CD4-positive, alpha-beta T cell (primary cell): ENCODE results near the gene OVOL3. TPM values are rescaled to one million over a fixed set of nuclear protein-coding genes. Genes with fewer than 3 reads are reported as not detected.
A peak's percentile ranks its signal among the peaks of the same experiment; 100 is the strongest.

ENCODE experiments used
- ATAC-seq: fragments of 200-7000 bp; cut with Tn5 transposase; one replicate; pipeline ENCODE4 v1.10.0; 2022; ENCODE audit warnings: mild to moderate bottlenecking; ENCODE audit not compliant: poor library complexity
- CTCF ChIA-PET: fragments of 350-600 bp; sonication (Branson Sonifier 250); formaldehyde crosslinking; loops from one replicate; lab custom pipeline; 2021; ENCODE audit warnings: antibody characterized with exemption, inconsistent platforms; lab: Charles Lee
- POLR2A ChIA-PET: fragments of 350-600 bp; sonication (Branson Sonifier 250); formaldehyde crosslinking; loops from one replicate; lab custom pipeline; 2021; ENCODE audit warnings: antibody characterized with exemption, inconsistent platforms; lab: Charles Lee
- DNase-seq, 14 experiments: peaks; one replicate each; pipeline ENCODE4 v3.0.0-alpha.2; 2013 to 2020; ENCODE audit warnings: mixed read lengths in 2 of 14
- H3K27ac ChIP-seq, 2 donors: one replicate each; pipeline versions ENCODE4 v1.5.1 to v1.7.0; 2013; ENCODE audit warnings: low read length in 2 of 2, low read depth in 1 of 2, mild to moderate bottlenecking in 1 of 2
- H3K27me3 ChIP-seq, 2 experiments: 1 replicate in 1 of 2; 2 replicates in 1 of 2; pipeline versions ENCODE4 v1.6.1 to v1.7.0; 2013; ENCODE audit warnings: low read length in 2 of 2, control low read depth in 1 of 2, mild to moderate bottlenecking in 1 of 2, moderate library complexity in 1 of 2; ENCODE audit not compliant: insufficient read depth in 2 of 2, control insufficient read depth in 1 of 2
- H3K36me3 ChIP-seq: one replicate; pipeline ENCODE4 v1.6.1; 2013; ENCODE audit warnings: low read length, control low read depth; ENCODE audit not compliant: insufficient read depth
- H3K4me1 ChIP-seq: one replicate; pipeline ENCODE4 v1.6.1; 2013; ENCODE audit warnings: low read length, control low read depth; ENCODE audit not compliant: insufficient read depth
- H3K4me3 ChIP-seq: one replicate; pipeline ENCODE4 v1.5.1; 2013; ENCODE audit warnings: mild to moderate bottlenecking, low read length, moderate library complexity
- H3K9me3 ChIP-seq, 2 experiments: 1 replicate in 1 of 2; 2 replicates in 1 of 2; pipeline versions ENCODE4 v1.6.1 to v1.7.0; 2013; ENCODE audit warnings: low read length in 2 of 2, mild to moderate bottlenecking in 2 of 2, control low read depth in 1 of 2, moderate library complexity in 1 of 2; ENCODE audit not compliant: control insufficient read depth in 1 of 2, insufficient read depth in 1 of 2
- H3K27ac Mint-ChIP-seq: one replicate; pipeline ENCODE4 v1.8.0; 2020; ENCODE audit warnings: mixed read lengths
- H3K27me3 Mint-ChIP-seq: one replicate; pipeline ENCODE4 v1.8.0; 2021; ENCODE audit warnings: mixed read lengths
- H3K36me3 Mint-ChIP-seq: one replicate; pipeline ENCODE4 v1.8.0; 2021; ENCODE audit warnings: low read depth, mixed read lengths
- H3K4me1 Mint-ChIP-seq: one replicate; pipeline ENCODE4 v1.8.0; 2021; ENCODE audit warnings: low read depth, mixed read lengths
- H3K4me3 Mint-ChIP-seq: one replicate; pipeline ENCODE4 v1.8.0; 2020; ENCODE audit warnings: mild to moderate bottlenecking, mixed read lengths
- H3K9me3 Mint-ChIP-seq: one replicate; pipeline ENCODE4 v1.8.0; 2020; ENCODE audit warnings: mixed read lengths
- CTCF ChIP-seq: fragments of 200-600 bp; IDR thresholded peaks from one replicate; pipeline ENCODE4 v1.8.0; 2022; ENCODE audit warnings: antibody characterized with exemption, mild to moderate bottlenecking
- intact Hi-C, 2 experiments: fragments of 100-400 bp; cut with DNase I in 1 of 2; cut with micrococcal nuclease in 1 of 2; formaldehyde crosslinking; loops; one replicate each; pipeline versions ENCODE4 v1.15.1 to v1.9.0; 2023 to 2025; cut with DNase I, micrococcal nuclease
- total RNA-seq, 174 experiments: library from RNA in 2 of 174; stranded (reverse) in 2 of 174; gene quantifications; one replicate each; pipeline ENCODE4 v1.2.3 and lab custom pipeline; 2021 to 2026

Gene OVOL3
- total RNA-seq, 2 experiments from 2014 or later, result not detected

- no peaks in the 10 kb centered on the region for H3K27me3 Mint-ChIP-seq
- H3K4me1 Mint-ChIP-seq, result peaks cover 45% of the 10 kb centered on the region
- H3K27ac Mint-ChIP-seq, result peak within 1 kb of the TSS; percentile 94
- ATAC-seq (peak; percentile 47), DNase-seq (peak in 12 of 14 experiments; percentile 84 to 96 (median 89))
- ChIA-PET POLR2A (interaction anchor here (0.6 to 3.4 kb wide), 27 partner anchors 9 to 1933 kb away, joined by 3 to 51 read pairs (median 4); partner anchors contain the start of genes ALKBH6, APLP1, CAPNS1 and IGFLR1), CTCF (interaction anchor here (0.6 to 5.1 kb wide), 4 partner anchors 12 to 421 kb away, joined by 3 to 29 read pairs (median 3); partner anchors contain the start of genes ZNF146 and ZNF565)
- no peaks in the 10 kb centered on the region for H3K9me3 Mint-ChIP-seq
- Histone ChIP-seq H3K4me1 (peaks cover 40% of the 10 kb centered on the region), H3K36me3 (peaks cover 50% of the 10 kb centered on the region), H3K27me3 (no peaks in the 10 kb centered on the region), H3K9me3 (no peaks in the 10 kb centered on the region), H3K4me3 (peak within 1 kb of the TSS; percentile 97), H3K27ac (peak within 1 kb of the TSS; percentile 87 to 92)
- peaks cover 73% of the 10 kb centered on the region for H3K36me3 Mint-ChIP-seq
- intact Hi-C loops, result loop anchor here (1.0 to 10.0 kb wide), 9 partner anchors 12 to 1792 kb away; partner anchors contain the start of genes ALKBH6 (in 1 of the 2), CAPNS1 (in 1 of the 2), IGFLR1 (in 1 of the 2) and LIN37 (in 1 of the 2)
- TF ChIP-seq CTCF, result no peak
- peak within 1 kb of the TSS; percentile 94 for H3K4me3 Mint-ChIP-seq
These were observed 4.8 kb downstream of the OVOL3 start, which contains the start of gene TBCB for GRCh38 chr19:36115453-36116343. TBCB (plus strand) TSS chr19:36115468; CDS start chr19:36115561, 93 bp downstream.

GRCh38 chr19:36116344-36116637 lies 5.3 kb downstream of the OVOL3 start:
- no peak for ATAC-seq
- no peak for TF ChIP-seq CTCF
- peaks cover 74% of the 10 kb centered on the region for H3K36me3 Mint-ChIP-seq
- Histone ChIP-seq H3K4me3 (peak overlapping the region; percentile 97), H3K36me3 (peaks cover 51% of the 10 kb centered on the region), H3K4me1 (peaks cover 40% of the 10 kb centered on the region), H3K27ac (peak overlapping the region; percentile 87 to 92), H3K9me3 (no peaks in the 10 kb centered on the region), H3K27me3 (no peaks in the 10 kb centered on the region)
- H3K4me1 Mint-ChIP-seq, result peaks cover 45% of the 10 kb centered on the region
- intact Hi-C loops, result loop anchor here (5.0 to 10.0 kb wide), 6 partner anchors 371 to 1791 kb away; partner anchors contain the start of genes IGFLR1 (in 1 of the 2), LIN37 (in 1 of the 2), PSENEN (in 1 of the 2) and SIPA1L3 (in 1 of the 2)
- DNase-seq, result no peak
- peak overlapping the region; percentile 94 for H3K4me3 Mint-ChIP-seq
- CTCF ChIA-PET, result interaction anchor here (5.1 kb wide), 1 partner anchor 12 kb away, joined by 29 read pairs; no protein-coding TSS in a partner anchor
- H3K27me3 Mint-ChIP-seq, result no peaks in the 10 kb centered on the region
- H3K9me3 Mint-ChIP-seq, result no peaks in the 10 kb centered on the region
- POLR2A ChIA-PET, result interaction anchor here (0.9 to 3.4 kb wide), 6 partner anchors 11 to 213 kb away, joined by 3 to 51 read pairs (median 14); partner anchors contain the start of genes CAPNS1 and THAP8
- peak overlapping the region; percentile 94 for H3K27ac Mint-ChIP-seq

GRCh38 chr19:36120092-36120983 lies 9.4 kb downstream of the OVOL3 start:
- intact Hi-C loops, result loop anchor here in 1 of 2 experiments (10.0 kb wide), 1 partner anchor 404 kb away; the partner anchor contains the start of gene ZNF260
- H3K27ac ChIP-seq, result no peak overlapping the region
- POLR2A ChIA-PET, result no interaction called here
- TF ChIP-seq CTCF, result no peak
- Mint-ChIP-seq H3K27me3 (no peaks in the 10 kb centered on the region), H3K4me1 (peaks cover 24% of the 10 kb centered on the region), H3K9me3 (no peaks in the 10 kb centered on the region), H3K4me3 (peak overlapping the region; percentile 17), H3K36me3 (peaks cover 75% of the 10 kb centered on the region), H3K27ac (no peak overlapping the region)
- no peaks in the 10 kb centered on the region for H3K9me3 ChIP-seq
- H3K36me3 ChIP-seq, result peaks cover 67% of the 10 kb centered on the region
- H3K4me1 ChIP-seq, result peaks cover 19% of the 10 kb centered on the region
- no peaks in the 10 kb centered on the region for H3K27me3 ChIP-seq
- no peak overlapping the region for H3K4me3 ChIP-seq
- no peak for ATAC-seq
- CTCF ChIA-PET, result no interaction called here
- no peak for DNase-seq
